HT1080 (cell line): ENCODE measurements around the gene ITGB1BP2. TPM values are rescaled to one million over a fixed set of nuclear protein-coding genes. Genes with fewer than 3 reads are reported as not detected.
"Not testable (repeated sequence)": the region's sequence is repeated elsewhere in the genome, so short reads cannot be mapped to it uniquely, and the experiment has no call there.

Experiments
- DNase-seq: peaks from one replicate; pipeline ENCODE4 v3.0.0-alpha.2; 2015; ENCODE audit warnings: low read depth
- polyA plus RNA-seq, 2 experiments: library from polyadenylated mRNA; depleted of rRNA; stranded (reverse); fragments of >200 nt; gene quantifications; 2 replicates each; pipeline ENCODE4 v1.2.3, GENCODE V29; 2015
- total RNA-seq: library from RNA; depleted of rRNA; stranded (reverse); fragments of >200 nt; shearing (Covaris generic); gene quantifications from 2 replicates; pipeline ENCODE4 v1.2.3, GENCODE V29; 2014; rRNA removed

ITGB1BP2 gene
- 0.97 and 1.00 TPM in 2 replicates for total RNA-seq
- 0.10 and 0.31 TPM in 2 replicates for polyA plus RNA-seq (2015; cell fraction: cytosol; rRNA removed)
- 3.8 and 4.5 TPM in 2 replicates for polyA plus RNA-seq (2015; cell fraction: nucleus; rRNA removed)

DNA sequence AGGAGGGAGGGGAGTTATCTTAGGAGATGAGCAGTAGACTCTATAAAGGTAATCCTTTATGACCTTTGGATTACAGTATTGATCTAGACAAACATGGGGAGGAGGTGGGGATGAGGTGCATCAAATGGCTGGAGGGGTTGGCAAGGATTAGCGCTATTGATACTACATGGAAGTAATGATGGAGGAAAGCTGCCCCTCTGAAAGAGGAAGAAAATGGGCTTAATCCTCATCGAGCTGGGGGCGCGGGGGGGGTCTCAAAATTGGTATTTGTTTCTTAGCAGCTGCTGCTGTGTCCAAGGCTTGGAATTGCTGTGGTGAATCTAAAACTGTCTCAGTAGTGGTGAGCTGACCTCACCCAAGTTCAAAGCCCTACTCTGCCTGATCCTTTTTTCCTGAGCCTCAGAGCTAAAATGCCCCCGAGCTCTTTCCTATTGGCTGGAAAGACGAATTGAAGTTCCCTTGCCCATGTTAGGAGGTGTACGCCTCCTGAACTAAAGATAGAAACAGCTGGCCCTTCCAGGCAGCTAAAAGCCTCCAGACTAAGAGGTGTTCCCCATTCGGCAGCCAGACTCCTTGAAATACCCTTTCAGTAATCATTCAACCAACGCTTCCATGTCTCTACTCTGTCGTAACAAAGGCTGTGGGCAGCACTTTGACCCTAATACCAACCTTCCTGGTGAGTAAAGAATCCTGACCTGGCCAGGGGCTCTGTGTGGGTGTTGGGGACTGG is at the start of gene ITGB1BP2:
Gene ITGB1BP2, plus strand, starts transcription at position 556 of the 730 bp plus-strand sequence. Its CDS starts 57 bp downstream, at position 613.
- no peak for DNase-seq

DNA sequence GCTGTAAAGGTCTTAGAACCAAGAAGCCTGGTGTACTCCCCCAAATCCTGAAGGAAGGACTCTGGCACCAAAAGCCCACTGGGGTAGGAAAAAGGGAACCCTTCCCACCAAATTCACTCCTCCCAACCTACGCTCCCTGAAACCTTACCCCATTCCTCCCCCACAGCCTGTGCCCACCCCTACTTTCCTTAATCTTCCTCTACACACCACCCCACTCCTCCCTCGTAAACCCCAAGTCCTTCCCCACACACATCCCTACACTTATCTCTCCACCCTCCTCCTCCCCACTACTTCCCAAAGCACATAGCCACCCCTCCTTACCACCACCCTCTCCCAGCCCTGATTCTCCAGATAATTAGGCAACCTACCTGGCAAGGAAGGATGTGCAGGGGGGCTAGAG is 49.3 kb upstream of the ITGB1BP2 start:
- DNase-seq, result no peak

DNA sequence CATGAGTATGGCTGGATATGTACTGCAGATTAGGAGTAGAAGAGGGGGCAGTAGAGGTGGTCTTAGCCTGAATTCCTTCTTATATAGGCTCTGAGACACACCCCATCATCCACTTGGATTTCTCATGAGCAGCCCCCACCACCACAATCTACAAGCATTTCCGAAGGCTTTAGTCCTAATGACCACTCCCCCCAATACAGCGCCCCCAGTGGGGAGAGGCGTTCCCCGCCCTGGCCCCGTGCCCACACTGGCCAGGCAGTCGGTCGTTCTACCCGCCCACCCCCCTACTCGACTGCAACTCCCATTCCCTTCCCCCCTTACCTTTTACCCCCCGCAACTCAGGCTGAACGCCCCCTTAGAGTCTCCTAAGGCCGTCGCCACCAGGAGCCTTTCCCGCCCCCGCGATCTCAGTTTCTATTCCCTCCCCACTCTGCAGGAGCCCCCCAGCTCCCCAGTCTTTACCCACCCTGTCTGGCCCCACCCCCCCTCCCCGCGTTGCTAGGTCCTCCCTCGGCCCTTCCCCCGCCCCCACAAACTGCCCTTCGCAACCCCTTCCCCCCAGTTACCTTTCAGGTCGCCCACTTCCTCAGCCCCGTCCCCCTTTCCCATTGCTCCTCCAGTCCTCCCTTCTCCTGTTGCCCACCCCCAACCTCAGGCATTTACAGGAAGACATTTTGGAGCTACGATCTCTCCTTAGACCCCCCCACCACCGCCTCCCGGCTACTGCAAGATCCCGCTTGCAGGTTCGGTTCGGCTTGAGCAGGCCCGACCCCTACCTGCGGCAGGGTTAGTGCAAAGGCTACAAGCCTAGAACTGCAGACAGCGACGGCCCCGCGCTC is 48.1 kb upstream of the ITGB1BP2 start:
- peak; percentile 1 for DNase-seq

DNA sequence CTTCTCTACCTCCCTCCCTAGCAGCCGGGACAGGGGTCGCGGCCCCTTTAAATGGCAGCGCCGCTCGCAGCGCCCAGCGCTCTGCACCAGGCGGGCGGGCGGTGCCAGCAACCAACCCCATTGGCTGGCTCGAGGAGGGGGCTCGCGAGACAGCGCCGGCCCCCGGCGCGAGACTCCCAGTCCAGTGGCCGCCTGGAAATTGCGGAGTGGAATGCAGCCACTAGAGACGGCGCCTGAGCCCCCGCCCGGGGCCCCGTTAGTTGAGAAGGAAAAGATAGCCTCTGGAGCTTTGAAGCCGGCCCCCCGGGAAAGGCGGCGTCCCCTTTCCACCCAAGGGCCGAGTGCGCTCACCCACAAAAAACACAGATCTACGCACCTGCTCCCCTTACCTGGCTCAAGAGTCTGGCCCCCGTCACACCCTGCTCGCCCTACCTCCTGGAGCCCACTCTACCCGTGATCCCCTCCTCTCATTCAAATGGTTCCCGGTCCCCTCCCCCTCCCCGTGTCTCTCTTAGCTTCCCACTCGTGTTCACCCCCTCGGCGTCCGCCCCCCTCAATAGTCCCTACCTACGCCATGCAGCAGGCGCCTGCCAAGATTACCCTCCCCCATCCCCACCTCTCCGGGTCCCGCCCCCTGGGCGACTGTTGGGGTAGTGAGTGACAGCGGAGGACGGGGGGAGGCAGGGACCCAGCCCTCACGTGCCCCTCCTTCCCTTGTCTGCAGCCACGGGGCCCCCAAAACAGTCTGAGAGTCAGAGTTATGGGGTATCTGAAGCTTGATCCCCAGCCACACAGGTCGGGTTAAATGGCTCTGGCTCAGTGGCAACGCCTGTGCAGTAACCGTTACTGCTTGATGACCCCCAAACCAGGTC is 47.2 kb upstream of the ITGB1BP2 start, which contains the start of gene ZMYM3:
Gene ZMYM3, minus strand, starts transcription at position 49 of the 872 bp plus-strand sequence. CDS start 885 bp downstream, outside the sequence.
- DNase-seq, result peak; percentile 85

DNA sequence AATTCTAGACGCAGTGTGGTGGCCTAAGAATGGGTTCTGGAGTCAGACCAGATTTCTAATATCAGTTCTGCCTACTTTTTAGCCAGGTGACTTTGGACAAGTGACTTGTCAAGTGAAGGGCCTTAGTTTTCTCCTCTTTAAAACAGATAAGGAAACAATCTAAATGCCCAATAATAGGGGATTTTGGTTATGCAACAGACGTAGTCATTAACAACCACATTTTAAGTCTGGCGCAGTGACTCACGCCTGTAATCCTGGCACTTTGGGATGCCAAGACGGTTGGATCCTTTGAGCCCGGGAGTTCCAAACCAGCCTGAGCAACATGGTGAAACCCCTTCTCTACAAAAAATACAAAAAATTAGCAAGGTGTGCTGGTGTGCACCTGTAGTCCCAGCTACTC is 45.5 kb upstream of the ITGB1BP2 start:
- no peak for DNase-seq

DNA sequence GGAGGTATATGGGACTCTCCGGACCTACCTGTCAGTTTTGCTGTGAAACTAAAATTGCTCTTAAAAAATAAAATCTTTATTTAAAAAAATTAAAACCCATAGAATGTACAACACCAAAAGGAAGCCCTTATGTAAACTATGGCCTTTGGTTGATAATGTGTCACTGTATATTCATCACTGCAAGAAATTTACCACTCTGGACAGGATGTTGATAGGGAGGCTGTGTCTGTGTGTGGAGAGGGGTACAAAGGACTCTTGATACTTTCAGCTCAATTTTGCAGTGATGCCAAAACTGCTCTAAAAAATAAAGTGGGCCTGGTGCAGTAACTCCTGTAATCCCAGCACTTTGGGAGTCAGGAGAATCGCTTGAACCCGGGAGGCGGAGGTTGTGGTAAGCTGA is 44.7 kb upstream of the ITGB1BP2 start:
- DNase-seq, result no peak

DNA sequence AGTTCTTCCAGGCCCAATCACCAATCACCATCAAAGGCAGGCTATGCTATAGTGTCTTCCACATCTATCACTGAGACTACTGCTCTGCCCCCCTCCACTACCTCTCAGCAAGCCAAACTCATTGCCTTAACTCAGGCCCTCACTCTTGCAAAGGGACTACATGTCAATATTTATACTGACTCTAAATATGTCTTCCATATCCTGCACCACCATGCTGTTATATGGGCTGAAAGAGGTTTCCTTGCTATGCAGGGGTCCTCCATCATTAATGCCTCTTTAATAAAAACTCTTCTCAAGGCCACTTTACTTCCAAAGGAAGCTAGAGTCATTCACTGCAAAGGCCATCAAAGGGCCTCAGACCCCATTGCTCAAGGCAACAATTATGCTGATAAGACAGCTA is 32.9 kb upstream of the ITGB1BP2 start:
- DNase-seq, result not testable (repeated sequence)

DNA sequence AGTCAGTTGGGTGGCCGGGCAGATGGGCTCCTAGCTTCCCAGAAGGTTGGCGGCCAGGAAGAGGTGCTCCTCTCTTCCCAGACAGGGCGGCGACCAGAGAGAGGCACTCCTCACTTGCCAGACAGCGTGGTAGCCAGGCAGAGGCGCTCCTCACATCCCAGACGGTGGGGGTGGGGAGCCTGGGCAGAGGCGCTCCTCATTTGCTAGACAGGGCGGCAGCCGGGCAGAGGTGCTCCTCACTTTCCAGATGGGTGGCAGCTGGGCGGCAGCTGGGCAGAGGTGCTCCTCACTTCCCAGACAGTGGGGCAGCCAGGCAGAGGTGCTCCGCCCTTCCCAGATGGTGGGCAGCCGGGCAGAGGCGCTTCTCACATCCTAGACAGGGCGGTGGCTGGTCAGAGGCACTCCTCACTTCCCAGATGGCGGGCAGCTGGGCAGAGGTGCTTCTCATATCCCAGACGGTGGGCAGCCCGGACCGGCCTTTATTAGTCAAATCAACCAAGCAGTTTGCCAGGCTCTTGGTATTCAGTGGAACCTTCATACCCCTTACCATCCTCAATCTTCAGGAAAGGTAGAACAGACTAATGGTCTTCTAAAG is 31.7 kb upstream of the ITGB1BP2 start:
- no peak for DNase-seq

DNA sequence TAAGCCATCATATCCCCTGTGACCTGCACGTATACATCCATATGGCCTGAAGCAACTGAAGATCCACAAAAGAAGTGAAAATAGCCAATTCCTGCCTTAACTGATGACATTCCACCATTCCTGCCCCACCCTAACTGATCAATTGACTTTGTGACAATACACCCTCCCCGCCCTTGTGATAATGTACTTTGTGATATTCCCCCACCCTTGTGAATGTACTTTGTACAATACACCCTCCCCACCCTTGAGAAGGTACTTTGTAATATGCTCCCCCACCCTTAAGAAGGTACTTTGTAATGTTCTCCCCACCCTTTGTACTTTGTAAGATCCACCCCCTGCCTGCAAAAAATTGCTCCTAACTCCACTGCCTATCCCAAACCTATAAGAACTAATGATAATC is 29.2 kb upstream of the ITGB1BP2 start:
- not testable (repeated sequence) for DNase-seq

DNA sequence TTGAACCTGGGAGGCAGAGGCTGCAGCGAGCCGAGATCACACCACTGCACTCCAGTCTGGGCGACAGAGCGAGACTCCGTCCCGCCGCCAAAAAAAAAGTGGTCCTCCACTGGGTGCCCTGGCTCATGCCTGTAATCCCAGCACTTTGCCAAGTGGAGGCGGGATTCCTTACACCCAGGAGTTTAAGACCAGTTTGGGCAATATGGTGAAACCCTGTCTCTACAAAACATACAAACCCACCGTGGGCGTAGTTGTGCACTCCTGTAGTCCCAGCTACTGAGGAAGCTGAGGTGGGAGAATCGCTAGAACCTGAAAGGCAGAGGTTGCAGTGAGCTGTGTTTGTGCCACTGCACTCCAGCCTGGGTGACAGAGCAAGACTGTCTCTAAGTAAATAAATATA is 20.2 kb upstream of the ITGB1BP2 start:
- not testable (repeated sequence) for DNase-seq

DNA sequence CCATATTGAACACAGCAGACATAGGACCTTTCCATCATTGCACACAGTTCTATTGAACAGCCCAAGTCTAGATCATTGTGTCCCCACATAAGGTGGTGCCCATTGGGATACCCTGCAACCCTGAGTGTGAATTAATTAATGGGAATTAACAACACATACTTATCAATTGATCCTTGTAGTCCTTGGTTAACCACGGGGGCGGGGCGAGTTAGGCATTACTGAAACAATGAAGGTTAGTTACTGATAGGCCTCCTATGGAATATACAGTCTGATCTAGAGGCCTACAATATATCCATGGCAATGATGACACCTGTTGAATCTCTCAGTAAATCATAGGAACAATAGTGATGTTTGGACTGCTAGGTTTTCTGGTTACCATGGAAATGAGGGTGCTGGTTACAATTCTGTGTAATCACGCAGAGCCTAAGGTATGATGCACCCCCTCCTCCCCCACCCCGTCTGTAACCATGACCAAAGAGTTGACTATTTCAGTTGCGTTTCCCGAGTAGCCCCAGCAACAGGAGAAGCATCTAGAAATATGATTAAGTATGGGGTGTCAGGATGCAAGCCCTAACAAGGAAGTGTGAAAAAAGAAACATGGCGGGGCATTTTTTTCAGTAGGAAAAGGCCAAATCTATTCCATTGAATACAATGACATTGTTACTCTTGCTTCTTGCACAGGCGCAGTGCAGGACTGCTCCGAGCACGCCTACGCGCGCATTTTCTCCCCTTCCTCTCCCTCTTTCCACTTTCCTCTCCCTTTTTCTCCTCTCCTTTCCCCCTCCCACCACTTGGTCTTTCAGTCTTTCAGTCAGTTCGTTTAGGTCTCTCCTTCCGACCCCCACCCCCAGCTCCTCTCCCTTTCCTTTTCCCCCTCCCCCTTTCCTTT is 18.8 kb upstream of the ITGB1BP2 start:
- peak; percentile 47 for DNase-seq

DNA sequence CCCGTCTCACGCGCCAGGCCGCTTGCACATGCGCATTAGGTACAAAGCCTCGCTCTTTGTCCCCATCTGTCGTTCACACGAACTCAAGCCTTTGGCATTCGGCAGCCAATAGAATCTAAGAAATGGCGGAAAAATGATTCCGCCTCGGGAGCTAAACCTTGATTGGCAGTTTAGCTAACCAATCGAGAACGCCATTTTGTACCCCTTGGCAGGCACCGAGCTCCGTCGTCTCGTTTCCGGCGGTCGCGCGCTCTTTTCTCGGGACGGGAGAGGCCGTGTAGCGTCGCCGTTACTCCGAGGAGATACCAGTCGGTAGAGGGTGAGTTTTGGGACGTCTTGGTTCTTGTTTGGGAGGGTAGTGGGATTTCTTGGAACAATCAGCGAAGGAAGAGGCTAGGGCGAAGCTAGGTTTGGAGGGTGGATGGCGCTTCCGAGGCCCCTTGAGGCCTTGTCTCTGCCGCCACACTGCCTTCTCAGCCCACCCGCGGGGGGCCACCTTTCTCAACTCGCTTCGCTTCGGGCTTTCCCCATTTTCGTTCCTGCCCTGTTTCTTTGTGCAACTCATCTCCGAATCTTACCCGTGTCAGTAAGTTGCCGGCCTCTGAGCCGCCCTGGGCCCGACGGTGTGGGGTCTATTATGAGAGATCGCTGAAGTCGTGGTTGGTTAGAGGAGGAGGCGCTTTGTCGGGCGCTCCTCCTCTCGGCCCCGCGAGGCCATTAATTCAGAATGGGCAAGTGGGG is 18.0 kb upstream of the ITGB1BP2 start, which contains the start of gene NONO:
Gene NONO, plus strand, starts transcription at position 233 of the 741 bp plus-strand sequence. CDS start 7,003 bp downstream, outside the sequence.
- DNase-seq, result peak; percentile 95

DNA sequence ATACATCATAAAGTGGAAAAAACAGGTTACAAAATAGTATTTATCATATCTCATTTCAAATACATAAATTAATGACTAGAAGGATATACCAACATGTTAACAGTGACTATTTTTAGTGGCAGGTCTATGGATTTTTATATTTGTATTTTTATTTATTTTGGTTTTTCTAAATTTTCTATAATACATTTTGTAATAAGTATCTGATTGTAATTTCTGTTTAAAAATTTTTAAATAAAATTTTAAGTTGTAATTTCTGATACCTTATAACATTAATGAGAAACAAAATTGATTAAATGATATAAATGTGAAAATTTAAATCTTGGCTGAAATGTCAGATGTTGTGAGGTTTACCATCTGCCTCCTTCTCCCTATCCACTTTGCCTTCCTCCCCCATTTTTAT is 15.6 kb upstream of the ITGB1BP2 start:
- DNase-seq, result no peak

DNA sequence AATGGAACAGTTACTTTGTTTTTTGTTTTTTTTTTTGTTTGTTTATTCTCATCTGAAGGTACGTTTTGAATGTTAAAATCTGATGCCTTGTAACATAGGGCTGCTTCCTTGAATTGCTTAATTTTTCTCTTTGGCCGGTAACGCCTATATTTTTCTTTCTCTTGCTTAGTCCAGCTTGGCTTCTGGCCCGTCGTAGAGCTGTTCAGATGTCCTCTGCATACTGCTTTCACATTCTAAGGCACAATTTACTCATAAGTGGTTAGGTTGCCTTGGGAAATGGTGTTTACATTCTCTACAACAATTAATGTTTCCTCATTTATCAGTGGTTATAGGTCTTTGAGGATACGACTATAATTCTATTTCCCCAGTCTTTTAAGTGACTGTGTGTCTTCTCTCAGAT is 10.2 kb upstream of the ITGB1BP2 start:
- no peak for DNase-seq

DNA sequence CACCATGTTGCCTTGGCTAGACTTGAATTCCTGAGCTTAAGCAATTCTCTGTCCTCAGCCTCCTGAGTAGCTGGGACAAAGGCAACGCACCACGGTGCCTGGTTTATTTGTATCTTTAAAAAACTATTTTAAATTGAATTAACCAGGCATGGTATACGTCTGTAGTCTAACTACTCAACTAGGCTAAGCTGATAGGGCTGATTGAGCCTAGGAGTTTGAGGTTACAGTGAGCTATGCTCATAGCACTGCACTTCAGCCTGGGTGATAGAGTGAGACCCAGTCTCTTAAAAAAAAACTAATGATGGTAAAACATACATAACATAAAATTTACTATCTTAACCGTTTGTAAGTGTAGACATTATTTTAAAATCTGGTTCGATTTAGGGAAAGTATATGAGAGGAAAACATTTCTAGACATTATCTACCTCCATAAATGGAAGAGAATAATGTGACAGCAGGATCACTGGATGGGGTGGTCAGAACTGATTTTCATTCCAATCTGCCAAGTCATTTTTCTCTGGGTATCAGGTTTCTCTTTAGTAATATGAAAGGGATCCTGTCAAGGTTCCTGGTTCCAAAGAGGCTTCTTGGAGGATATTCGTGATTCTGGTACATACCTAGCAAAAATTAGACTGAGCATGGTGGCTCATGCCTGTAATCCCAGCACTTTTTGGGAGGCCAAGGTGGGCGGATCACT is 8.7 kb upstream of the ITGB1BP2 start:
- DNase-seq, result peak; percentile 57

DNA sequence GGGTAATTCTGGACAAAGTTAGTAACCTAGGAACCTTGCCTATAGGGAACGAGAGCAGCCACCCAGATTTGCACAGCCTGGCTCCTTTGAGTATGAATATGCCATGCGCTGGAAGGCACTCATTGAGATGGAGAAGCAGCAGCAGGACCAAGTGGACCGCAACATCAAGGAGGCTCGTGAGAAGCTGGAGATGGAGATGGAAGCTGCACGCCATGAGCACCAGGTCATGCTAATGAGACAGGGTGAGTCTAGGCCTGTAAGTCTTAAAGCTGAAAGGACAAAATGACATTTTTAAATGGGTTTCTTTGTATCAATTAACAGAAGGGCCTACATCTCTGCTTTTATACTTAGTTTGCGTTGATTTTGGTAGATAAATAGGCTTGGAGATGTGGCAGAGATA is 4.7 kb upstream of the ITGB1BP2 start:
- no peak for DNase-seq

DNA sequence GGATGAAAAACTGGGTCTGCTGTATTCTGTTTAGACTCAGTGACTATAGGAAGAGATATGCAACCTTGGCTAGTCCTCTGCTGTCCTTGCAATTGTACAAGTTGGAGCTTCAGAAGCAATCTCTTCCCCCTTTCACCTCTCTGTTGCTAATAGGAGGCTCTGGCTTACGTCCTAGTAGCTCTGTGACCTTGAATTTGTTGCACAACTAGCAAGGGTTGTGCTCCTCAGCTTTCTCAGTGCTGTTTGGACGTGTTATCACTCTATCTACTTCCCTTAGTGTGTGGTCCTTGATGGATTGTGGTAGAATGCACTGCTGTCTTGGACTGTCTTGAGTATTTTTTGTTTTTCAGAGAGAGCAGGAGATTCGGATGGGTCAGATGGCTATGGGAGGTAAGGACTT is 3.4 kb upstream of the ITGB1BP2 start:
- DNase-seq, result no peak

DNA sequence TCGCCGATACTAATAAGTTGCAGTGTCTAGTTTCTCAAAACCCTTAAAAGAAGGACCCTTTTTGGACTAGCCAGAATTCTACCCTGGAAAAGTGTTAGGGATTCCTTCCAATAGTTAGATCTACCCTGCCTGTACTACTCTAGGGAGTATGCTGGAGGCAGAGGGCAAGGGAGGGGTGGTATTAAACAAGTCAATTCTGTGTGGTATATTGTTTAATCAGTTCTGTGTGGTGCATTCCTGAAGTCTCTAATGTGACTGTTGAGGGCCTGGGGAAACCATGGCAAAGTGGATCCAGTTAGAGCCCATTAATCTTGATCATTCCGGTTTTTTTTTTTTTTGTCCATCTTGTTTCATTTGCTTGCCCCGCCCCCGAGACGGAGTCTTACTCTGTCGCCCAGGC is 1.5 kb upstream of the ITGB1BP2 start:
- DNase-seq, result not testable (repeated sequence)
